DND-41 (cell line): Measurements from ENCODE around the gene PMP22.

Source experiments
- EZH2 ChIP-seq: IDR thresholded peaks from 3 replicates; pipeline ENCODE4 v1.6.1; 2012; ENCODE audit warnings: borderline replicate concordance, low read depth, mild to moderate bottlenecking, moderate library complexity, low read length, inconsistent platforms; ENCODE audit not compliant: severe bottlenecking
- TF ChIP-seq, protein P1 (sequence below): IDR thresholded peaks from 2 replicates; pipeline ENCODE4 v1.5.1; 2012; ENCODE audit warnings: borderline replicate concordance, low read length, moderate library complexity, mild to moderate bottlenecking; ENCODE audit not compliant: poor library complexity, severe bottlenecking; ENCODE audit errors: extremely low read depth

DNA sequence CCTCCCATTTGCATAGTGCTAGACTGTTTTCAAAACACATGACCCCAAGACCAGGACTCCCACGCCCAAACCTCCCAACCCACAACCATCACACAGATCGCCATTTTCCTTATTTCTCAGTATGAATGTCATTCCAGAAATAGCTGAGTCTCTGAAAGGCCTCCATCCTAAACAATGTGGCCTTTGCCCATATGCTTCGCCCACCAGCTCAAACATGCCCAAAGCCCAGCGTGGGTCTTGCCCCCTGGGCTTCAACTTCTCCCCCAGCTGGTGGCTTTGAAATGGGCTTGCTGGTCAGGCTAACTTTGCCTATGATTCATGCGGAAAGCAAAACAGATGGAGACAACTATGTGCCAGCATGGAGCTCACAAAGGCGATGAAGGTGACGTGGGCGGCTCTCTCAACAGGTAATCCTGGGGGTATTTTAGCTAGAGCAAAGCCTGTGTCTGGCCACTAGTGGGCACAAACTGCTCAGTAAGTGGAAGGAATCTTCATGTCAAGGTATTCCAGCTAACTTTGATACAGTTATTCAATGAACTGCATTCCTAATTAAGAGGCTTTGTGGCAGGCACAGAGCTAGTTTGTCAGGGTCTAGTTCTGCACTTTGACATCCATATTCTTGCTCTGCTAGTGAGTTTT, 17.1 kb downstream of the PMP22 start:
- TF ChIP-seq, protein P1, sequence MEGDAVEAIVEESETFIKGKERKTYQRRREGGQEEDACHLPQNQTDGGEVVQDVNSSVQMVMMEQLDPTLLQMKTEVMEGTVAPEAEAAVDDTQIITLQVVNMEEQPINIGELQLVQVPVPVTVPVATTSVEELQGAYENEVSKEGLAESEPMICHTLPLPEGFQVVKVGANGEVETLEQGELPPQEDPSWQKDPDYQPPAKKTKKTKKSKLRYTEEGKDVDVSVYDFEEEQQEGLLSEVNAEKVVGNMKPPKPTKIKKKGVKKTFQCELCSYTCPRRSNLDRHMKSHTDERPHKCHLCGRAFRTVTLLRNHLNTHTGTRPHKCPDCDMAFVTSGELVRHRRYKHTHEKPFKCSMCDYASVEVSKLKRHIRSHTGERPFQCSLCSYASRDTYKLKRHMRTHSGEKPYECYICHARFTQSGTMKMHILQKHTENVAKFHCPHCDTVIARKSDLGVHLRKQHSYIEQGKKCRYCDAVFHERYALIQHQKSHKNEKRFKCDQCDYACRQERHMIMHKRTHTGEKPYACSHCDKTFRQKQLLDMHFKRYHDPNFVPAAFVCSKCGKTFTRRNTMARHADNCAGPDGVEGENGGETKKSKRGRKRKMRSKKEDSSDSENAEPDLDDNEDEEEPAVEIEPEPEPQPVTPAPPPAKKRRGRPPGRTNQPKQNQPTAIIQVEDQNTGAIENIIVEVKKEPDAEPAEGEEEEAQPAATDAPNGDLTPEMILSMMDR: peak; percentile 42
- no peak for TF ChIP-seq EZH2
